ENCODE data around the gene DUOX1. TPM values are rescaled to one million over a fixed set of nuclear protein-coding genes. Genes with fewer than 3 reads are reported as not detected.

The DUOX1 gene
- total and polyA plus RNA-seq, 9 of the 15 experiments (the other 6 are each of a cell fraction or from before 2014, with no cell fraction given), result 0.01 to 0.22 (median 0.01) TPM; not detected in 6

DNA sequence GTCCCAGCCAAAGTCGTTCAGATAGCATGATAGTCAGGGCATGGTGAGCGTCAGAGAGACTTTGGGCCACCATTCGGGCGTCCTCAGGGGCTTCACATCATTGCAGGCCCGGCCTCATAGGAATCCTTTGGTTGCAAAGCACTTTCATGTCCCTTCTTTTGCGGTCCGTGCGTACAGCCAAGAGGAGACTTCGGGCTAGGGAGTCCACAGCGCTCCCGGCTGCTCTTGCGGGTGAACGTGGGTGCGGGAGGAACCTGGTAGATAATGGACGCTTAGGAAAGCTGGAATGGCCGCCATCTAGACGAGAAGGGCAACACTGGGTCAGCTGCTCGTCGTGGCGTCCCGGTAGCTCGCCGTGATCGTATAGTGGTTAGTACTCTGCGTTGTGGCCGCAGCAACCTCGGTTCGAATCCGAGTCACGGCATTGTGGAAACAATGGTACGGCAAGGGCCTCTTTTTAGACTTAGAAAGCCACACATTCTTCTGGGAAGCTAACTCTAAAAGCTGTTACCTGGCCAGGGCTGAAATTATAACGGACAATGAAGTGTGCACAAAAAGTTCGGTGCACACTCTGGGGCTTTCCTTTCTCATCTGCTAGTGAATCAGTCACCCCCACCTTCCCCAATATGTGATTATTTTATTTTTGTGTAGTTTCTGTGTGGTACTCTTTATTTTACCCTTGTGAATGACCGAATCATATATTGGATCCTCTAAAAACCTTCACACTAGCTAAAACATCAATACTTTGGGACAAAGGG lies 71.2 kb downstream of the DUOX1 start (continued):
- TF ChIP-seq, protein P1, sequence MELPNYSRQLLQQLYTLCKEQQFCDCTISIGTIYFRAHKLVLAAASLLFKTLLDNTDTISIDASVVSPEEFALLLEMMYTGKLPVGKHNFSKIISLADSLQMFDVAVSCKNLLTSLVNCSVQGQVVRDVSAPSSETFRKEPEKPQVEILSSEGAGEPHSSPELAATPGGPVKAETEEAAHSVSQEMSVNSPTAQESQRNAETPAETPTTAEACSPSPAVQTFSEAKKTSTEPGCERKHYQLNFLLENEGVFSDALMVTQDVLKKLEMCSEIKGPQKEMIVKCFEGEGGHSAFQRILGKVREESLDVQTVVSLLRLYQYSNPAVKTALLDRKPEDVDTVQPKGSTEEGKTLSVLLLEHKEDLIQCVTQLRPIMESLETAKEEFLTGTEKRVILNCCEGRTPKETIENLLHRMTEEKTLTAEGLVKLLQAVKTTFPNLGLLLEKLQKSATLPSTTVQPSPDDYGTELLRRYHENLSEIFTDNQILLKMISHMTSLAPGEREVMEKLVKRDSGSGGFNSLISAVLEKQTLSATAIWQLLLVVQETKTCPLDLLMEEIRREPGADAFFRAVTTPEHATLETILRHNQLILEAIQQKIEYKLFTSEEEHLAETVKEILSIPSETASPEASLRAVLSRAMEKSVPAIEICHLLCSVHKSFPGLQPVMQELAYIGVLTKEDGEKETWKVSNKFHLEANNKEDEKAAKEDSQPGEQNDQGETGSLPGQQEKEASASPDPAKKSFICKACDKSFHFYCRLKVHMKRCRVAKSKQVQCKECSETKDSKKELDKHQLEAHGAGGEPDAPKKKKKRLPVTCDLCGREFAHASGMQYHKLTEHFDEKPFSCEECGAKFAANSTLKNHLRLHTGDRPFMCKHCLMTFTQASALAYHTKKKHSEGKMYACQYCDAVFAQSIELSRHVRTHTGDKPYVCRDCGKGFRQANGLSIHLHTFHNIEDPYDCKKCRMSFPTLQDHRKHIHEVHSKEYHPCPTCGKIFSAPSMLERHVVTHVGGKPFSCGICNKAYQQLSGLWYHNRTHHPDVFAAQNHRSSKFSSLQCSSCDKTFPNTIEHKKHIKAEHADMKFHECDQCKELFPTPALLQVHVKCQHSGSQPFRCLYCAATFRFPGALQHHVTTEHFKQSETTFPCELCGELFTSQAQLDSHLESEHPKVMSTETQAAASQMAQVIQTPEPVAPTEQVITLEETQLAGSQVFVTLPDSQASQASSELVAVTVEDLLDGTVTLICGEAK (IDR thresholded peaks at IDR 0.05), result peak; percentile 79
- TF ChIP-seq, protein P1 (CRISPR knock-in tag; IDR thresholded peaks at IDR 0.05), result no peak
- TF ChIP-seq, protein P2, sequence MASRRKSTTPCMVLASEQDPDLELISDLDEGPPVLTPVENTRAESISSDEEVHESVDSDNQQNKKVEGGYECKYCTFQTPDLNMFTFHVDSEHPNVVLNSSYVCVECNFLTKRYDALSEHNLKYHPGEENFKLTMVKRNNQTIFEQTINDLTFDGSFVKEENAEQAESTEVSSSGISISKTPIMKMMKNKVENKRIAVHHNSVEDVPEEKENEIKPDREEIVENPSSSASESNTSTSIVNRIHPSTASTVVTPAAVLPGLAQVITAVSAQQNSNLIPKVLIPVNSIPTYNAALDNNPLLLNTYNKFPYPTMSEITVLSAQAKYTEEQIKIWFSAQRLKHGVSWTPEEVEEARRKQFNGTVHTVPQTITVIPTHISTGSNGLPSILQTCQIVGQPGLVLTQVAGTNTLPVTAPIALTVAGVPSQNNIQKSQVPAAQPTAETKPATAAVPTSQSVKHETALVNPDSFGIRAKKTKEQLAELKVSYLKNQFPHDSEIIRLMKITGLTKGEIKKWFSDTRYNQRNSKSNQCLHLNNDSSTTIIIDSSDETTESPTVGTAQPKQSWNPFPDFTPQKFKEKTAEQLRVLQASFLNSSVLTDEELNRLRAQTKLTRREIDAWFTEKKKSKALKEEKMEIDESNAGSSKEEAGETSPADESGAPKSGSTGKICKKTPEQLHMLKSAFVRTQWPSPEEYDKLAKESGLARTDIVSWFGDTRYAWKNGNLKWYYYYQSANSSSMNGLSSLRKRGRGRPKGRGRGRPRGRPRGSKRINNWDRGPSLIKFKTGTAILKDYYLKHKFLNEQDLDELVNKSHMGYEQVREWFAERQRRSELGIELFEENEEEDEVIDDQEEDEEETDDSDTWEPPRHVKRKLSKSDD (conservative IDR thresholded peaks at IDR 0.05; ENCODE audit: low read length), result no peak
- TF ChIP-seq ZKSCAN3 (CRISPR knock-in tag; IDR thresholded peaks at IDR 0.05) (no peak), SMC3 (conservative IDR thresholded peaks at IDR 0.05; ENCODE audit: insufficient read depth, low read depth, low read length) (no peak), BDP1 (IDR thresholded peaks at IDR 0.05; ENCODE audit: insufficient read depth, insufficient read length) (peak; percentile 73), SMAD3 (CRISPR knock-in tag; conservative IDR thresholded peaks at IDR 0.05) (no peak), NUFIP1 (IDR thresholded peaks at IDR 0.05; ENCODE audit: partially characterized antibody) (peak; percentile 71), FOXJ2 (tag; IDR thresholded peaks at IDR 0.05) (peak; percentile 60; the same call in 1 of the 2 replicates), KDM1A (IDR thresholded peaks at IDR 0.05) (no peak)
- TF ChIP-seq, protein P3, sequence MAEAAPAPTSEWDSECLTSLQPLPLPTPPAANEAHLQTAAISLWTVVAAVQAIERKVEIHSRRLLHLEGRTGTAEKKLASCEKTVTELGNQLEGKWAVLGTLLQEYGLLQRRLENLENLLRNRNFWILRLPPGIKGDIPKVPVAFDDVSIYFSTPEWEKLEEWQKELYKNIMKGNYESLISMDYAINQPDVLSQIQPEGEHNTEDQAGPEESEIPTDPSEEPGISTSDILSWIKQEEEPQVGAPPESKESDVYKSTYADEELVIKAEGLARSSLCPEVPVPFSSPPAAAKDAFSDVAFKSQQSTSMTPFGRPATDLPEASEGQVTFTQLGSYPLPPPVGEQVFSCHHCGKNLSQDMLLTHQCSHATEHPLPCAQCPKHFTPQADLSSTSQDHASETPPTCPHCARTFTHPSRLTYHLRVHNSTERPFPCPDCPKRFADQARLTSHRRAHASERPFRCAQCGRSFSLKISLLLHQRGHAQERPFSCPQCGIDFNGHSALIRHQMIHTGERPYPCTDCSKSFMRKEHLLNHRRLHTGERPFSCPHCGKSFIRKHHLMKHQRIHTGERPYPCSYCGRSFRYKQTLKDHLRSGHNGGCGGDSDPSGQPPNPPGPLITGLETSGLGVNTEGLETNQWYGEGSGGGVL (CRISPR knock-in tag; IDR thresholded peaks at IDR 0.05), result no peak
- TF ChIP-seq, protein P4, sequence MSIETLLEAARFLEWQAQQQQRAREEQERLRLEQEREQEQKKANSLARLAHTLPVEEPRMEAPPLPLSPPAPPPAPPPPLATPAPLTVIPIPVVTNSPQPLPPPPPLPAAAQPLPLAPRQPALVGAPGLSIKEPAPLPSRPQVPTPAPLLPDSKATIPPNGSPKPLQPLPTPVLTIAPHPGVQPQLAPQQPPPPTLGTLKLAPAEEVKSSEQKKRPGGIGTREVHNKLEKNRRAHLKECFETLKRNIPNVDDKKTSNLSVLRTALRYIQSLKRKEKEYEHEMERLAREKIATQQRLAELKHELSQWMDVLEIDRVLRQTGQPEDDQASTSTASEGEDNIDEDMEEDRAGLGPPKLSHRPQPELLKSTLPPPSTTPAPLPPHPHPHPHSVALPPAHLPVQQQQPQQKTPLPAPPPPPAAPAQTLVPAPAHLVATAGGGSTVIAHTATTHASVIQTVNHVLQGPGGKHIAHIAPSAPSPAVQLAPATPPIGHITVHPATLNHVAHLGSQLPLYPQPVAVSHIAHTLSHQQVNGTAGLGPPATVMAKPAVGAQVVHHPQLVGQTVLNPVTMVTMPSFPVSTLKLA (conservative IDR thresholded peaks at IDR 0.05), result peak in 1 of 2 experiments; percentile 13; a peak in 1 of 4 replicates
